ENCODE measurements around the gene IL9. TPM values are rescaled to one million over a fixed set of nuclear protein-coding genes. Genes with fewer than 3 reads are reported as not detected.

IL9 gene
- total and polyA plus RNA-seq, 2 donors, result 0.52 to 2.7 TPM

GRCh38 chr5:135857630-135858311 lies 37.9 kb downstream of the IL9 start:
- H3K9me3 ChIP-seq (ENCODE audit: control insufficient read depth in 2 of 2, insufficient read depth in 1 of 2, low read length in 1 of 2), result no peaks in the 10 kb centered on the region
- 73% methylated on average over 2 of the region's 2 CpGs for WGBS
- DNase-seq (ENCODE audit: low read depth in 6 of 9, low spot score in 9 of 9), result no peak

GRCh38 chr5:135851915-135852845 lies 43.5 kb downstream of the IL9 start:
- Histone ChIP-seq H3K36me3 (ENCODE audit: control insufficient read depth in 2 of 2, insufficient read depth in 2 of 2, low read length in 1 of 2) (no peaks in the 10 kb centered on the region), H3K9me3 (ENCODE audit: control insufficient read depth in 2 of 2, insufficient read depth in 1 of 2, low read length in 1 of 2) (no peaks in the 10 kb centered on the region), H3K27me3 (ENCODE audit: control insufficient read depth in 2 of 2, insufficient read depth in 1 of 2, low read length in 1 of 2) (no peaks in the 10 kb centered on the region), H3K27ac (ENCODE audit: low read depth in 1 of 2, low read length in 1 of 2) (no peak overlapping the region), H3K4me3 (ENCODE audit: low read length in 2 of 2) (no peak overlapping the region), H3K4me1 (ENCODE audit: control insufficient read depth in 2 of 2, insufficient read depth in 2 of 2, low read length in 2 of 2) (no peaks in the 10 kb centered on the region)
- no peak for DNase-seq (ENCODE audit: low read depth in 6 of 9, low spot score in 9 of 9)
- 95% methylated on average over 34 of the region's 34 CpGs for WGBS

More at GRCh38 chr5:135857630-135858311, 37.9 kb downstream of the IL9 start:
- Histone ChIP-seq H3K4me1 (ENCODE audit: control insufficient read depth in 2 of 2, insufficient read depth in 2 of 2, low read length in 2 of 2) (no peaks in the 10 kb centered on the region), H3K4me3 (ENCODE audit: low read length in 2 of 2) (no peak overlapping the region), H3K27ac (ENCODE audit: low read depth in 1 of 2, low read length in 1 of 2) (no peak overlapping the region), H3K27me3 (ENCODE audit: control insufficient read depth in 2 of 2, insufficient read depth in 1 of 2, low read length in 1 of 2) (no peaks in the 10 kb centered on the region), H3K36me3 (ENCODE audit: control insufficient read depth in 2 of 2, insufficient read depth in 2 of 2, low read length in 1 of 2) (no peaks in the 10 kb centered on the region)

- no peak for DNase-seq (ENCODE audit: low read depth in 6 of 9, low spot score in 9 of 9)
- Histone ChIP-seq H3K36me3 (ENCODE audit: control insufficient read depth in 2 of 2, insufficient read depth in 2 of 2, low read length in 1 of 2) (no peaks in the 10 kb centered on the region), H3K27me3 (ENCODE audit: control insufficient read depth in 2 of 2, insufficient read depth in 1 of 2, low read length in 1 of 2) (no peaks in the 10 kb centered on the region), H3K27ac (ENCODE audit: low read depth in 1 of 2, low read length in 1 of 2) (no peak overlapping the region), H3K9me3 (ENCODE audit: control insufficient read depth in 2 of 2, insufficient read depth in 1 of 2, low read length in 1 of 2) (no peaks in the 10 kb centered on the region), H3K4me1 (ENCODE audit: control insufficient read depth in 2 of 2, insufficient read depth in 2 of 2, low read length in 2 of 2) (no peaks in the 10 kb centered on the region), H3K4me3 (ENCODE audit: low read length in 2 of 2) (no peak overlapping the region)
- 95% methylated on average over 24 of the region's 24 CpGs for WGBS
These were observed 44.3 kb downstream of the IL9 start for GRCh38 chr5:135851186-135851914.

GRCh38 chr5:135850671-135851070 lies 45.0 kb downstream of the IL9 start:
- no peak for DNase-seq (ENCODE audit: low read depth in 6 of 9, low spot score in 9 of 9)

GRCh38 chr5:135850231-135850630 lies 45.4 kb downstream of the IL9 start:
- H3K27me3 ChIP-seq (ENCODE audit: control insufficient read depth in 2 of 2, insufficient read depth in 1 of 2, low read length in 1 of 2), result no peaks in the 10 kb centered on the region
- H3K9me3 ChIP-seq (ENCODE audit: control insufficient read depth in 2 of 2, insufficient read depth in 1 of 2, low read length in 1 of 2), result no peaks in the 10 kb centered on the region
- H3K4me1 ChIP-seq (ENCODE audit: control insufficient read depth in 2 of 2, insufficient read depth in 2 of 2, low read length in 2 of 2), result no peaks in the 10 kb centered on the region
- DNase-seq (ENCODE audit: low read depth in 6 of 9, low spot score in 9 of 9), result no peak
- no peaks in the 10 kb centered on the region for H3K36me3 ChIP-seq (ENCODE audit: control insufficient read depth in 2 of 2, insufficient read depth in 2 of 2, low read length in 1 of 2)
- H3K27ac ChIP-seq (ENCODE audit: low read depth in 1 of 2, low read length in 1 of 2), result no peak overlapping the region
- 98% methylated on average over 9 of the region's 9 CpGs for WGBS
- H3K4me3 ChIP-seq (ENCODE audit: low read length in 2 of 2), result no peak overlapping the region

More at GRCh38 chr5:135850671-135851070, 45.0 kb downstream of the IL9 start:
- H3K9me3 ChIP-seq (ENCODE audit: control insufficient read depth in 2 of 2, insufficient read depth in 1 of 2, low read length in 1 of 2), result no peaks in the 10 kb centered on the region
- 96% methylated on average over 6 of the region's 6 CpGs for WGBS
- H3K27me3 ChIP-seq (ENCODE audit: control insufficient read depth in 2 of 2, insufficient read depth in 1 of 2, low read length in 1 of 2), result no peaks in the 10 kb centered on the region
- no peaks in the 10 kb centered on the region for H3K36me3 ChIP-seq (ENCODE audit: control insufficient read depth in 2 of 2, insufficient read depth in 2 of 2, low read length in 1 of 2)
- no peak overlapping the region for H3K4me3 ChIP-seq (ENCODE audit: low read length in 2 of 2)
- H3K4me1 ChIP-seq (ENCODE audit: control insufficient read depth in 2 of 2, insufficient read depth in 2 of 2, low read length in 2 of 2), result no peaks in the 10 kb centered on the region
- H3K27ac ChIP-seq (ENCODE audit: low read depth in 1 of 2, low read length in 1 of 2), result no peak overlapping the region

GRCh38 chr5:135847976-135848375 lies 47.7 kb downstream of the IL9 start:
- no peaks in the 10 kb centered on the region for H3K9me3 ChIP-seq (ENCODE audit: control insufficient read depth in 2 of 2, insufficient read depth in 1 of 2, low read length in 1 of 2)
- no peaks in the 10 kb centered on the region for H3K27me3 ChIP-seq (ENCODE audit: control insufficient read depth in 2 of 2, insufficient read depth in 1 of 2, low read length in 1 of 2)
- H3K36me3 ChIP-seq (ENCODE audit: control insufficient read depth in 2 of 2, insufficient read depth in 2 of 2, low read length in 1 of 2), result no peaks in the 10 kb centered on the region
- no peak for DNase-seq (ENCODE audit: low read depth in 6 of 9, low spot score in 9 of 9)
- 91% methylated on average over 1 of the region's 1 CpG for WGBS
- H3K4me1 ChIP-seq (ENCODE audit: control insufficient read depth in 2 of 2, insufficient read depth in 2 of 2, low read length in 2 of 2), result no peaks in the 10 kb centered on the region
- no peak overlapping the region for H3K27ac ChIP-seq (ENCODE audit: low read depth in 1 of 2, low read length in 1 of 2)
- H3K4me3 ChIP-seq (ENCODE audit: low read length in 2 of 2), result no peak overlapping the region

GRCh38 chr5:135846311-135846710 lies 49.3 kb downstream of the IL9 start:
- Histone ChIP-seq H3K4me3 (ENCODE audit: low read length in 2 of 2) (no peak overlapping the region), H3K4me1 (ENCODE audit: control insufficient read depth in 2 of 2, insufficient read depth in 2 of 2, low read length in 2 of 2) (no peaks in the 10 kb centered on the region), H3K27ac (ENCODE audit: low read depth in 1 of 2, low read length in 1 of 2) (no peak overlapping the region), H3K9me3 (ENCODE audit: control insufficient read depth in 2 of 2, insufficient read depth in 1 of 2, low read length in 1 of 2) (no peaks in the 10 kb centered on the region), H3K27me3 (ENCODE audit: control insufficient read depth in 2 of 2, insufficient read depth in 1 of 2, low read length in 1 of 2) (no peaks in the 10 kb centered on the region), H3K36me3 (ENCODE audit: control insufficient read depth in 2 of 2, insufficient read depth in 2 of 2, low read length in 1 of 2) (no peaks in the 10 kb centered on the region)
- no peak for DNase-seq (ENCODE audit: low read depth in 6 of 9, low spot score in 9 of 9)

GRCh38 chr5:135843571-135844337 lies 51.9 kb downstream of the IL9 start:
- H3K4me3 ChIP-seq (ENCODE audit: low read length in 2 of 2), result no peak overlapping the region
- 92% methylated on average over 6 of the region's 6 CpGs for WGBS
- DNase-seq (ENCODE audit: low read depth in 6 of 9, low spot score in 9 of 9), result no peak
- no peaks in the 10 kb centered on the region for H3K4me1 ChIP-seq (ENCODE audit: control insufficient read depth in 2 of 2, insufficient read depth in 2 of 2, low read length in 2 of 2)
- no peaks in the 10 kb centered on the region for H3K9me3 ChIP-seq (ENCODE audit: control insufficient read depth in 2 of 2, insufficient read depth in 1 of 2, low read length in 1 of 2)
- H3K27me3 ChIP-seq (ENCODE audit: control insufficient read depth in 2 of 2, insufficient read depth in 1 of 2, low read length in 1 of 2), result no peaks in the 10 kb centered on the region
- H3K27ac ChIP-seq (ENCODE audit: low read depth in 1 of 2, low read length in 1 of 2), result no peak overlapping the region
- no peaks in the 10 kb centered on the region for H3K36me3 ChIP-seq (ENCODE audit: control insufficient read depth in 2 of 2, insufficient read depth in 2 of 2, low read length in 1 of 2)
